IPS-11a (cell line): ENCODE data around the gene HS3ST3B1.

Source experiments
- H3K4me3 ChIP-seq: one replicate; pipeline ENCODE4 v1.5.1; 2013; ENCODE audit warnings: low read depth, low read length, control low read depth

The HS3ST3B1 gene

DNA sequence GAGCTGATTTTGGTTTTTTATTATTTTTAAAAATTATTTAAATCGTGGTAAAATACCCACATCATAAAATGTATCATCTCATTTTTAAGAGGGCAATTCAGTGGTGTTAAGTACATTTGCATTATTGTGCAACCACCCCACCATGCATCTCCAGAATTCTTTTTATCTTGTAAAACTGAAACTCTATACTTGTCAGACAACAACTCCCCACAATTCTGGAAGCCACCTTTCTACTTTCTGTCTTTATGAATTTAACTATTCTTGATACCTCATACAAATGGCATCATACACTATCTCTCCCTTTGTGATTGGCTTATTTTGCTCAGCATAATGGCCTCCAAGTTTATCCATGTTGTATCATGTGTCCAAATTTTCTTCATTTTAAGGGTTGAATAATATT lies 97.9 kb downstream of the HS3ST3B1 start:
- H3K4me3 ChIP-seq = no peak overlapping the region
